HepG2 (cell line): ENCODE data around the gene CSTF1. TPM values are rescaled to one million over a fixed set of nuclear protein-coding genes. Genes with fewer than 3 reads are reported as not detected.

Source experiments
- ATAC-seq: fragments of 200-7000 bp; cut with Tn5 transposase; 3 replicates; pipeline ENCODE4 v1.9.1; 2020; ENCODE audit warnings: mild to moderate bottlenecking, moderate library complexity
- BruUV-seq: library from RNA; stranded (reverse); fragments of 400-500 nt; replicated peaks from 2 replicates; lab custom pipeline; 2021; lab: Mats Ljungman, UMichigan
- CTCF ChIA-PET: fragments of 300-600 bp; formaldehyde crosslinking; extraction: SDS; loops from one replicate; lab custom pipeline; 2021; ENCODE audit warnings: low total read pairs, inconsistent platforms, low intra/inter-chr PET ratio; lab: Yijun Ruan, JAX
- POLR2A ChIA-PET: fragments of 350-600 bp; sonication (Branson Sonifier 250); formaldehyde crosslinking; loops from one replicate; lab custom pipeline; 2020; ENCODE audit warnings: antibody characterized with exemption, inconsistent platforms; lab: Yijun Ruan, JAX
- DNase-seq: peaks from one replicate; pipeline ENCODE4 v3.0.0-alpha.2; 2015; ENCODE audit warnings: low spot score
- FAIRE-seq: peaks from 3 replicates; lab custom pipeline; 2011; peaks lifted over from hg19 to GRCh38; lab: Jason Lieb, UNC
- H2AFZ ChIP-seq: one replicate; pipeline ENCODE4 v1.6.1; 2011; ENCODE audit warnings: low read length, inconsistent platforms
- H3K27ac ChIP-seq: fragments of 300-600 bp; 3 replicates; pipeline ENCODE4 v1.8.0; 2011; ENCODE audit warnings: mixed run types, mild to moderate bottlenecking, mixed read lengths, low read length, inconsistent platforms; ENCODE audit not compliant: insufficient read depth; ENCODE audit errors: extremely low read length
- H3K27me3 ChIP-seq, 2 experiments: fragments of 200-600 bp in 1 of 2; 2 replicates in 1 of 2; 3 replicates in 1 of 2; pipeline versions ENCODE4 v1.6.0 to v1.8.0; 2011; ENCODE audit warnings: low read length in 2 of 2, mild to moderate bottlenecking in 2 of 2, moderate library complexity in 2 of 2, inconsistent platforms in 1 of 2; ENCODE audit not compliant: insufficient read depth in 2 of 2, control insufficient read depth in 1 of 2
- H3K36me3 ChIP-seq, 2 experiments: fragments of 200-600 bp in 1 of 2; replicated peaks in 1 of 2; 2 replicates in 1 of 2; 3 replicates in 1 of 2; pipeline versions ENCODE4 v1.5.1 to v1.8.0; 2011; ENCODE audit warnings: low read length in 2 of 2, inconsistent platforms in 1 of 2; ENCODE audit not compliant: insufficient read depth in 2 of 2, control insufficient read depth in 1 of 2
- H3K4me1 ChIP-seq: 2 replicates; pipeline ENCODE4 v1.5.1; 2012; ENCODE audit warnings: low read length, inconsistent platforms; ENCODE audit not compliant: insufficient read depth
- H3K4me2 ChIP-seq: 2 replicates; pipeline ENCODE4 v1.6.0; 2011; ENCODE audit warnings: low read depth, low read length, inconsistent platforms
- H3K4me3 ChIP-seq, 3 experiments: fragments of 200-600 bp in 1 of 3; sonication (generic), shearing (Covaris generic) in 1 of 3; replicated peaks in 1 of 3; 2 replicates each; pipeline ENCODE4 v1.5.1; 2011 to 2016; ENCODE audit warnings: low read length in 3 of 3, inconsistent platforms in 2 of 3, low read depth in 2 of 3, mild to moderate bottlenecking in 2 of 3, control low read depth in 1 of 3, mixed read lengths in 1 of 3; ENCODE audit not compliant: insufficient read depth in 1 of 3
- H3K79me2 ChIP-seq: one replicate; pipeline ENCODE4 v1.6.1; 2011; ENCODE audit warnings: low read length, inconsistent platforms; ENCODE audit not compliant: insufficient read depth
- H3K9ac ChIP-seq: 2 replicates; pipeline ENCODE4 v1.6.0; 2011; ENCODE audit warnings: mild to moderate bottlenecking, low read depth, low read length, inconsistent platforms; ENCODE audit not compliant: insufficient read depth
- H3K9me3 ChIP-seq: 2 replicates; pipeline ENCODE4 v1.5.1; 2012; ENCODE audit warnings: mild to moderate bottlenecking, low read length
- H4K20me1 ChIP-seq: 2 replicates; pipeline ENCODE4 v1.6.0; 2011; ENCODE audit warnings: inconsistent platforms, mild to moderate bottlenecking, low read length, moderate library complexity; ENCODE audit not compliant: insufficient read depth
- DNMT3B ChIP-seq: conservative IDR thresholded peaks from 2 replicates; pipeline ENCODE4 v1.6.1; 2016; ENCODE audit warnings: missing biosample characterization, control low read depth
- KDM4B ChIP-seq: sonication (generic); formaldehyde crosslinking; IDR thresholded peaks from 2 replicates; pipeline ENCODE4 v1.4.0; 2020; ENCODE audit warnings: missing genetic modification reagents
- SMARCE1 ChIP-seq: fragments of 450-650 bp; IDR thresholded peaks from 2 replicates; pipeline ENCODE4 v1.6.1; 2017; ENCODE audit warnings: borderline replicate concordance
- TBX2 ChIP-seq: sonication (generic); formaldehyde crosslinking; IDR thresholded peaks from 2 replicates; pipeline ENCODE4 v1.5.0; 2020; ENCODE audit warnings: missing genetic modification reagents, mild to moderate bottlenecking, borderline replicate concordance
- ZFP1 ChIP-seq: IDR thresholded peaks from 2 replicates; pipeline ENCODE4 v1.6.1; 2016
- ZNF264 ChIP-seq: sonication (generic); formaldehyde crosslinking; IDR thresholded peaks from 2 replicates; pipeline ENCODE4 v1.4.0; 2020; ENCODE audit warnings: missing genetic modification reagents
- ZNF562 ChIP-seq: sonication (generic); formaldehyde crosslinking; IDR thresholded peaks from 2 replicates; pipeline ENCODE4 v1.8.0; 2022; ENCODE audit warnings: missing genetic modification reagents, borderline replicate concordance
- ZNF776 ChIP-seq: sonication (generic); formaldehyde crosslinking; IDR thresholded peaks from 2 replicates; pipeline ENCODE4 v1.4.0; 2020; ENCODE audit warnings: mild to moderate bottlenecking, missing genetic modification reagents
- WGBS: methylation state at CpG from one replicate; pipeline ENCODE4 v1.1.6; 2017; ENCODE audit warnings: low lambda C conversion rate; 5-methylcytosine and 5-hydroxymethylcytosine counted together
- in situ Hi-C: cut with HindIII; loops from 2 replicates; pipeline ENCODE4 v1.10.0; 2017; ENCODE audit warnings: low pct_unique_long_range_greater_than_20kb; ENCODE audit not compliant: extremely low pct_ligation_motif_present
- intact Hi-C: fragments of 100-400 bp; cut with micrococcal nuclease; formaldehyde crosslinking; loops from one replicate; pipeline ENCODE4 v1.10.0; 2022; ENCODE audit not compliant: unreplicated experiment
- polyA plus RNA-seq, 8 experiments: library from polyadenylated mRNA; depleted of rRNA in 3 of 8; stranded (reverse) in 7 of 8; unstranded in 1 of 8; fragments of >200 nt; fragmentation: Illumina TruSeq in 4 of 8; extraction: Trizol in 4 of 8; gene quantifications; 2 replicates each; pipeline versions ENCODE4 v1.2.1 to v1.2.3, GENCODE V29; 2011 to 2016; ENCODE audit warnings: low read depth in 4 of 8, missing spikeins in 1 of 8, mixed read lengths in 1 of 8; ENCODE audit not compliant: insufficient read depth in 1 of 8
- total RNA-seq, 5 experiments: library from RNA; depleted of rRNA; stranded (reverse); fragments of >200 nt; fragmentation: Illumina TruSeq; extraction: Trizol; gene quantifications; 2 replicates each; pipeline ENCODE4 v1.2.3, GENCODE V29; 2016; ENCODE audit warnings: low read depth in 1 of 5
- TF ChIP-seq, protein P1 (sequence below): sonication (generic); formaldehyde crosslinking; IDR thresholded peaks from 2 replicates; pipeline ENCODE4 v1.8.0; 2022; ENCODE audit warnings: missing genetic modification reagents, low read depth, mild to moderate bottlenecking, borderline replicate concordance
- TF ChIP-seq, protein P2 (sequence below): sonication (generic); formaldehyde crosslinking; IDR thresholded peaks from 2 replicates; pipeline ENCODE4 v1.5.1; 2020; ENCODE audit warnings: mild to moderate bottlenecking, missing genetic modification reagents, moderate library complexity
- TF ChIP-seq, protein P3 (sequence below): sonication (generic); formaldehyde crosslinking; IDR thresholded peaks from 2 replicates; pipeline ENCODE4 v1.4.0; 2020; ENCODE audit warnings: missing genetic modification reagents
- TF ChIP-seq, protein P4 (sequence below): IDR thresholded peaks from 2 replicates; pipeline ENCODE4 v1.6.1; 2012; ENCODE audit warnings: low read depth, low read length, improper control_type of control experiment

Gene CSTF1
- total and polyA plus RNA-seq, 2 of the 13 experiments (the other 11 are each of a cell fraction or from before 2014, with no cell fraction given), result 70.9 to 100 TPM

DNA sequence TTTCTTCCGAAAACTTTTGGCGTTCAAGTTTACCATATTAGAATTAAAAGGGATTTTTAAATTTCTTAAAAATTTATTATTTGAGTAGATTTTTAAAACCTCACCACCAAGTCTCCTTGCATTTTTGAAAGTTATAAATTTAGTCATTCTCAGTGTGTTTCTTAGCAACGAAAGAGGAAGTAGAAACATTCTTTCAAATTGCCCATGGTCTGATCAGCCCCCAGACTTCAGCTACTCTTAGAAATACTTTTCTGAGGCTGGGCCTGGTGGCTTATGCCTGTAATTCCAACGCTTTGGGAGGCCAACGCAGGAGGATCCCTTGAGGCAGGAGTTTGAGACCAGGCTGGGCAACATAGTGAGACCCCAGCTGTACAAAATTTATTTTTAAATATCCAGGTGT is 60.9 kb downstream of the CSTF1 start:
- CTCF ChIA-PET, result no interaction called here
- intact Hi-C loops, result no loop called here
- FAIRE-seq, result no peak
- no peak overlapping the region for H3K4me3 ChIP-seq
- TF ChIP-seq, protein P1, sequence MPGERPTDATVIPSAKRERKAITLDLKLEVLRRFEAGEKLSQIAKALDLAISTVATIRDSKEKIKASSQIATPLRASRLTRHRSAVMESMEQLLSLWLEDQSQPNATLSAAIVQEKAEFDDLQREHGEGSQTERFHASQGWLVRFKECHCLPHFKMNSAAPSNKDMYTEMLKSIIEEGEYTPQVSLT (CRISPR knock-in tag), result no peak
- TF ChIP-seq ZFP1, result no peak
- TF ChIP-seq TBX2 (CRISPR knock-in tag), result no peak
- TF ChIP-seq KDM4B (CRISPR knock-in tag), result no peak
- TF ChIP-seq DNMT3B (CRISPR knock-in tag), result no peak
- no peaks in the 10 kb centered on the region for H3K79me2 ChIP-seq
- H3K9me3 ChIP-seq, result no peaks in the 10 kb centered on the region
- in situ Hi-C loops, result no loop called here
- no peaks in the 10 kb centered on the region for H3K4me1 ChIP-seq
- no peak overlapping the region for H2AFZ ChIP-seq
- no peak overlapping the region for H3K9ac ChIP-seq
- ATAC-seq, result no peak
- H4K20me1 ChIP-seq, result no peaks in the 10 kb centered on the region
- no peak overlapping the region for H3K27ac ChIP-seq
- POLR2A ChIA-PET, result no interaction called here
- DNase-seq, result no peak
- H3K36me3 ChIP-seq, result no peaks in the 10 kb centered on the region
- no peaks in the 10 kb centered on the region for H3K27me3 ChIP-seq
- H3K4me2 ChIP-seq, result no peak overlapping the region
- BruUV-seq, result no TSS peak
- 59% methylated on average over 5 of the region's 5 CpGs for WGBS

DNA sequence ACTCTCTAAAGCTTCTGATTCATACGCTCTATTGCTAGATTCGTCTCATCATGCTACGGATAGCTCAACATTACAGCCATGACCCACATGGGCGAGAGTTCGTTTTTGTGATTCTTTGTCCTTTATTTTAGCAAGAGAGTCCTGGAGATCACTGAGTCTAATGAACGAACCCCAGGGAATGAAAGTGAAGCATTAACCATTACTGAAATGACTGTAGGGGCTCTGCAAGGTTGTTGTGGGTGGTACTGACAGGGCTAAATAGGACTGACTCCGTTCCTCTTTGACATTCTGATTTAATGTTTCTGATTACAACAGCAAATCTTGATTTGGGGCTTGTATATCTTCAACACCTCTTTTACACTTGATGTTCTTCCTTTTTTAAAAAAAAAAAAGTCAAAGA is 62.3 kb downstream of the CSTF1 start:
- Histone ChIP-seq H3K79me2 (no peaks in the 10 kb centered on the region), H3K9me3 (no peaks in the 10 kb centered on the region), H3K9ac (no peak overlapping the region), H4K20me1 (no peaks in the 10 kb centered on the region), H3K4me3 (no peak overlapping the region), H3K4me2 (no peak overlapping the region), H3K27me3 (no peaks in the 10 kb centered on the region), H3K4me1 (no peaks in the 10 kb centered on the region), H2AFZ (no peak overlapping the region), H3K36me3 (no peaks in the 10 kb centered on the region), H3K27ac (no peak overlapping the region)
- in situ Hi-C loops, result no loop called here
- ATAC-seq (no peak), FAIRE-seq (no peak), DNase-seq (no peak)
- 61% methylated on average over 7 of the region's 7 CpGs for WGBS
- no TSS peak for BruUV-seq
- CTCF ChIA-PET, result no interaction called here
- TF ChIP-seq SMARCE1 (no peak), ZNF776 (CRISPR knock-in tag) (no peak), ZNF562 (CRISPR knock-in tag) (no peak), ZNF264 (no peak)
- TF ChIP-seq, protein P2, sequence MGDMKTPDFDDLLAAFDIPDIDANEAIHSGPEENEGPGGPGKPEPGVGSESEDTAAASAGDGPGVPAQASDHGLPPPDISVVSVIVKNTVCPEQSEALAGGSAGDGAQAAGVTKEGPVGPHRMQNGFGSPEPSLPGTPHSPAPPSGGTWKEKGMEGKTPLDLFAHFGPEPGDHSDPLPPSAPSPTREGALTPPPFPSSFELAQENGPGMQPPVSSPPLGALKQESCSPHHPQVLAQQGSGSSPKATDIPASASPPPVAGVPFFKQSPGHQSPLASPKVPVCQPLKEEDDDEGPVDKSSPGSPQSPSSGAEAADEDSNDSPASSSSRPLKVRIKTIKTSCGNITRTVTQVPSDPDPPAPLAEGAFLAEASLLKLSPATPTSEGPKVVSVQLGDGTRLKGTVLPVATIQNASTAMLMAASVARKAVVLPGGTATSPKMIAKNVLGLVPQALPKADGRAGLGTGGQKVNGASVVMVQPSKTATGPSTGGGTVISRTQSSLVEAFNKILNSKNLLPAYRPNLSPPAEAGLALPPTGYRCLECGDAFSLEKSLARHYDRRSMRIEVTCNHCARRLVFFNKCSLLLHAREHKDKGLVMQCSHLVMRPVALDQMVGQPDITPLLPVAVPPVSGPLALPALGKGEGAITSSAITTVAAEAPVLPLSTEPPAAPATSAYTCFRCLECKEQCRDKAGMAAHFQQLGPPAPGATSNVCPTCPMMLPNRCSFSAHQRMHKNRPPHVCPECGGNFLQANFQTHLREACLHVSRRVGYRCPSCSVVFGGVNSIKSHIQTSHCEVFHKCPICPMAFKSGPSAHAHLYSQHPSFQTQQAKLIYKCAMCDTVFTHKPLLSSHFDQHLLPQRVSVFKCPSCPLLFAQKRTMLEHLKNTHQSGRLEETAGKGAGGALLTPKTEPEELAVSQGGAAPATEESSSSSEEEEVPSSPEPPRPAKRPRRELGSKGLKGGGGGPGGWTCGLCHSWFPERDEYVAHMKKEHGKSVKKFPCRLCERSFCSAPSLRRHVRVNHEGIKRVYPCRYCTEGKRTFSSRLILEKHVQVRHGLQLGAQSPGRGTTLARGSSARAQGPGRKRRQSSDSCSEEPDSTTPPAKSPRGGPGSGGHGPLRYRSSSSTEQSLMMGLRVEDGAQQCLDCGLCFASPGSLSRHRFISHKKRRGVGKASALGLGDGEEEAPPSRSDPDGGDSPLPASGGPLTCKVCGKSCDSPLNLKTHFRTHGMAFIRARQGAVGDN, result no peak
- TF ChIP-seq, protein P3, sequence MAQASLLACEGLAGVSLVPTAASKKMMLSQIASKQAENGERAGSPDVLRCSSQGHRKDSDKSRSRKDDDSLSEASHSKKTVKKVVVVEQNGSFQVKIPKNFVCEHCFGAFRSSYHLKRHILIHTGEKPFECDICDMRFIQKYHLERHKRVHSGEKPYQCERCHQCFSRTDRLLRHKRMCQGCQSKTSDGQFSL (CRISPR knock-in tag), result no peak
- TF ChIP-seq, protein P4, sequence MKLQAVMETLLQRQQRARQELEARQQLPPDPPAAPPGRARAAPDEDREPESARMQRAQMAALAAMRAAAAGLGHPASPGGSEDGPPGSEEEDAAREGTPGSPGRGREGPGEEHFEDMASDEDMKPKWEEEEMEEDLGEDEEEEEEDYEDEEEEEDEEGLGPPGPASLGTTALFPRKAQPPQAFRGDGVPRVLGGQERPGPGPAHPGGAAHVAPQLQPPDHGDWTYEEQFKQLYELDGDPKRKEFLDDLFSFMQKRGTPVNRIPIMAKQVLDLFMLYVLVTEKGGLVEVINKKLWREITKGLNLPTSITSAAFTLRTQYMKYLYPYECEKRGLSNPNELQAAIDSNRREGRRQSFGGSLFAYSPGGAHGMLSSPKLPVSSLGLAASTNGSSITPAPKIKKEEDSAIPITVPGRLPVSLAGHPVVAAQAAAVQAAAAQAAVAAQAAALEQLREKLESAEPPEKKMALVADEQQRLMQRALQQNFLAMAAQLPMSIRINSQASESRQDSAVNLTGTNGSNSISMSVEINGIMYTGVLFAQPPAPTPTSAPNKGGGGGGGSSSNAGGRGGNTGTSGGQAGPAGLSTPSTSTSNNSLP, result no peak
- TF ChIP-seq, all 625 proteins: peak for 0
- intact Hi-C loops, result no loop called here
- POLR2A ChIA-PET, result no interaction called here
